Measurements from ENCODE around the gene AUH.

- TF ChIP-seq CREB1 (IDR thresholded peaks at IDR 0.05; ENCODE audit: low read depth) (no peak), TAF1 (IDR thresholded peaks at IDR 0.05; ENCODE audit: low read depth) (no peak), EGR1 (IDR thresholded peaks at IDR 0.05) (no peak), FOXM1 (IDR thresholded peaks at IDR 0.05; ENCODE audit: borderline replicate concordance, low read depth) (no peak), YY1 (IDR thresholded peaks at IDR 0.05; ENCODE audit: low read depth) (no peak), ZBTB7A (IDR thresholded peaks at IDR 0.05; ENCODE audit: low read depth) (no peak), EP300 (IDR thresholded peaks at IDR 0.05; ENCODE audit: borderline replicate concordance) (no peak), CEBPB (IDR thresholded peaks at IDR 0.05) (no peak), NFIC (IDR thresholded peaks at IDR 0.05) (no peak)
- TF ChIP-seq, protein P1, sequence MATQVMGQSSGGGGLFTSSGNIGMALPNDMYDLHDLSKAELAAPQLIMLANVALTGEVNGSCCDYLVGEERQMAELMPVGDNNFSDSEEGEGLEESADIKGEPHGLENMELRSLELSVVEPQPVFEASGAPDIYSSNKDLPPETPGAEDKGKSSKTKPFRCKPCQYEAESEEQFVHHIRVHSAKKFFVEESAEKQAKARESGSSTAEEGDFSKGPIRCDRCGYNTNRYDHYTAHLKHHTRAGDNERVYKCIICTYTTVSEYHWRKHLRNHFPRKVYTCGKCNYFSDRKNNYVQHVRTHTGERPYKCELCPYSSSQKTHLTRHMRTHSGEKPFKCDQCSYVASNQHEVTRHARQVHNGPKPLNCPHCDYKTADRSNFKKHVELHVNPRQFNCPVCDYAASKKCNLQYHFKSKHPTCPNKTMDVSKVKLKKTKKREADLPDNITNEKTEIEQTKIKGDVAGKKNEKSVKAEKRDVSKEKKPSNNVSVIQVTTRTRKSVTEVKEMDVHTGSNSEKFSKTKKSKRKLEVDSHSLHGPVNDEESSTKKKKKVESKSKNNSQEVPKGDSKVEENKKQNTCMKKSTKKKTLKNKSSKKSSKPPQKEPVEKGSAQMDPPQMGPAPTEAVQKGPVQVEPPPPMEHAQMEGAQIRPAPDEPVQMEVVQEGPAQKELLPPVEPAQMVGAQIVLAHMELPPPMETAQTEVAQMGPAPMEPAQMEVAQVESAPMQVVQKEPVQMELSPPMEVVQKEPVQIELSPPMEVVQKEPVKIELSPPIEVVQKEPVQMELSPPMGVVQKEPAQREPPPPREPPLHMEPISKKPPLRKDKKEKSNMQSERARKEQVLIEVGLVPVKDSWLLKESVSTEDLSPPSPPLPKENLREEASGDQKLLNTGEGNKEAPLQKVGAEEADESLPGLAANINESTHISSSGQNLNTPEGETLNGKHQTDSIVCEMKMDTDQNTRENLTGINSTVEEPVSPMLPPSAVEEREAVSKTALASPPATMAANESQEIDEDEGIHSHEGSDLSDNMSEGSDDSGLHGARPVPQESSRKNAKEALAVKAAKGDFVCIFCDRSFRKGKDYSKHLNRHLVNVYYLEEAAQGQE (IDR thresholded peaks at IDR 0.05; ENCODE audit: low read depth), result no peak
- TF ChIP-seq, protein P2, sequence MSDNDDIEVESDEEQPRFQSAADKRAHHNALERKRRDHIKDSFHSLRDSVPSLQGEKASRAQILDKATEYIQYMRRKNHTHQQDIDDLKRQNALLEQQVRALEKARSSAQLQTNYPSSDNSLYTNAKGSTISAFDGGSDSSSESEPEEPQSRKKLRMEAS (IDR thresholded peaks at IDR 0.05), result no peak
- TF ChIP-seq, protein P3, sequence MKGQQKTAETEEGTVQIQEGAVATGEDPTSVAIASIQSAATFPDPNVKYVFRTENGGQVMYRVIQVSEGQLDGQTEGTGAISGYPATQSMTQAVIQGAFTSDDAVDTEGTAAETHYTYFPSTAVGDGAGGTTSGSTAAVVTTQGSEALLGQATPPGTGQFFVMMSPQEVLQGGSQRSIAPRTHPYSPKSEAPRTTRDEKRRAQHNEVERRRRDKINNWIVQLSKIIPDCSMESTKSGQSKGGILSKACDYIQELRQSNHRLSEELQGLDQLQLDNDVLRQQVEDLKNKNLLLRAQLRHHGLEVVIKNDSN (IDR thresholded peaks at IDR 0.05), result no peak
These were observed 169.2 kb downstream of the AUH start for GRCh38 chr9:91192381-91193086.

All from Ishikawa (cell line).